HL-60 (cell line): Measurements from ENCODE around the gene GSN.

Source experiments
- DNase-seq, 2 experiments: peaks; one replicate each; pipeline ENCODE4 v3.0.0-alpha.2; 2010 to 2020; ENCODE audit warnings: low read depth in 1 of 2, low spot score in 1 of 2
- H3K27ac ChIP-seq: fragments of 250-450 bp; sonication (Bioruptor Pico); replicated peaks from 2 replicates; pipeline ENCODE4 v1.5.1; 2020; ENCODE audit warnings: mild to moderate bottlenecking, moderate library complexity
- H3K27me3 ChIP-seq: fragments of 250-450 bp; sonication (Bioruptor Pico); 2 replicates; pipeline ENCODE4 v1.5.1; 2021; ENCODE audit warnings: mild to moderate bottlenecking, moderate library complexity; ENCODE audit not compliant: insufficient read depth, poor library complexity, severe bottlenecking
- H3K4me3 ChIP-seq: replicated peaks from 2 replicates; pipeline ENCODE4 v1.5.1; 2011; ENCODE audit warnings: mild to moderate bottlenecking, control low read depth, low read length; ENCODE audit not compliant: insufficient read depth
- CTCF ChIP-seq: IDR thresholded peaks from one replicate; pipeline ENCODE4 v1.5.1; 2011; ENCODE audit warnings: low read length, control low read depth, inconsistent platforms; ENCODE audit not compliant: insufficient read depth
- GABPA ChIP-seq: IDR thresholded peaks from 2 replicates; pipeline ENCODE4 v1.6.1; 2012; ENCODE audit warnings: low read depth
- POLR2AphosphoS5 ChIP-seq: IDR thresholded peaks from 2 replicates; pipeline ENCODE4 v1.6.1; 2012; ENCODE audit warnings: low read depth
- REST ChIP-seq: IDR thresholded peaks from 2 replicates; pipeline ENCODE4 v1.6.1; 2012; ENCODE audit warnings: low read depth; ENCODE audit not compliant: insufficient replicate concordance
- SPI1 ChIP-seq: IDR thresholded peaks from 2 replicates; pipeline ENCODE4 v1.6.1; 2012; ENCODE audit warnings: low read depth, mild to moderate bottlenecking, borderline replicate concordance

GSN gene

GRCh38 chr9:121348221-121348620, 80.3 kb downstream of the GSN start:
- H3K27me3 ChIP-seq: no peaks in the 10 kb centered on the region
- no peak overlapping the region for H3K27ac ChIP-seq
- no peak overlapping the region for H3K4me3 ChIP-seq
- TF ChIP-seq GABPA (no peak), REST (no peak), POLR2AphosphoS5 (no peak)
- no peak for DNase-seq

- Histone ChIP-seq H3K27ac (no peak overlapping the region), H3K4me3 (no peak overlapping the region), H3K27me3 (no peaks in the 10 kb centered on the region)
- TF ChIP-seq CTCF (no peak), GABPA (no peak), REST (no peak), SPI1 (no peak), POLR2AphosphoS5 (no peak)
- no peak for DNase-seq
Measured at GRCh38 chr9:121349009-121349408, 81.0 kb downstream of the GSN start.

- no peak for TF ChIP-seq REST
- no peak for TF ChIP-seq GABPA
- no peak for TF ChIP-seq SPI1
- TF ChIP-seq CTCF: no peak
- no peak for TF ChIP-seq POLR2AphosphoS5
- no peaks in the 10 kb centered on the region for H3K27me3 ChIP-seq
- H3K4me3 ChIP-seq: no peak overlapping the region
- DNase-seq: no peak
- H3K27ac ChIP-seq: no peak overlapping the region
Measured at GRCh38 chr9:121350036-121350435, 82.1 kb downstream of the GSN start.

- DNase-seq: no peak
- no peaks in the 10 kb centered on the region for H3K27me3 ChIP-seq
- TF ChIP-seq POLR2AphosphoS5: no peak
- TF ChIP-seq SPI1: no peak
- no peak for TF ChIP-seq GABPA
- no peak for TF ChIP-seq CTCF
- TF ChIP-seq REST: no peak
- no peak overlapping the region for H3K27ac ChIP-seq
- no peak overlapping the region for H3K4me3 ChIP-seq
Measured at GRCh38 chr9:121350993-121351561, 83.1 kb downstream of the GSN start.
